Gastrocnemius medialis (tissue), 4 donors: ENCODE measurements around the gene KRTAP19-4. TPM values are rescaled to one million over a fixed set of nuclear protein-coding genes. Genes with fewer than 3 reads are reported as not detected.
"Not testable (repeated sequence)": the region's sequence is repeated elsewhere in the genome, so short reads cannot be mapped to it uniquely, and the experiment has no call there.

Source experiments
- ATAC-seq, 2 donors: fragments of 150-250 bp; one replicate each; pipeline ENCODE4 v1.9.1; 2016
- DNase-seq, 2 donors: peaks; one replicate each; pipeline ENCODE4 v3.0.0-alpha.2; 2019
- H3K27ac ChIP-seq, 4 donors: fragments of 200-600 bp; sonication (generic); 1 replicate in 1 of 4; 2 replicates in 3 of 4; pipeline ENCODE4 v1.5.1; 2016 to 2018; ENCODE audit warnings: mild to moderate bottlenecking in 2 of 4, moderate library complexity in 1 of 4
- H3K27me3 ChIP-seq, 3 donors: fragments of 200-600 bp; sonication (generic) in 2 of 3; 1 replicate in 1 of 3; 2 replicates in 2 of 3; pipeline versions ENCODE4 v1.5.1 to v1.6.0; 2016 to 2019; ENCODE audit warnings: mild to moderate bottlenecking in 1 of 3, moderate library complexity in 1 of 3
- H3K36me3 ChIP-seq, 2 donors: fragments of 200-600 bp; sonication (generic) in 1 of 2; one replicate each; pipeline ENCODE4 v1.5.1; 2017 to 2018
- H3K4me1 ChIP-seq, 2 donors: fragments of 200-600 bp; sonication (generic) in 1 of 2; one replicate each; pipeline ENCODE4 v1.5.1; 2016 to 2017; ENCODE audit warnings: mild to moderate bottlenecking in 2 of 2
- H3K4me3 ChIP-seq, 4 donors: fragments of 200-600 bp; sonication (generic) in 3 of 4; 1 replicate in 1 of 4; 2 replicates in 3 of 4; pipeline ENCODE4 v1.5.1; 2016 to 2019; ENCODE audit warnings: mild to moderate bottlenecking in 2 of 4
- H3K9me3 ChIP-seq, 3 donors: fragments of 200-600 bp; sonication (generic) in 2 of 3; 1 replicate in 1 of 3; 2 replicates in 2 of 3; pipeline ENCODE4 v1.5.1; 2016 to 2019
- CTCF ChIP-seq, 5 experiments: fragments of 450-650 bp in 3 of 5; fragments of 200-600 bp in 2 of 5; sonication (generic) in 2 of 5; IDR thresholded peaks in 4 of 5; conservative IDR thresholded peaks in 1 of 5; 1 replicate in 4 of 5; 2 replicates in 1 of 5; pipeline ENCODE4 v1.5.1; 2016 to 2019; ENCODE audit warnings: antibody characterized with exemption in 5 of 5, mild to moderate bottlenecking in 3 of 5, moderate library complexity in 3 of 5
- POLR2A ChIP-seq, 2 donors: fragments of 450-650 bp; IDR thresholded peaks; one replicate each; pipeline ENCODE4 v1.6.1; 2017; ENCODE audit warnings: antibody characterized with exemption in 2 of 2, mild to moderate bottlenecking in 2 of 2, moderate library complexity in 2 of 2
- in situ Hi-C, 4 donors: fragments of 200-750 bp; cut with MboI; loops; one replicate each; pipeline versions ENCODE4 v1.15.0 to v1.8.0; 2017; ENCODE audit warnings: low sequenced_read_pairs in 4 of 4
- intact Hi-C: fragments of 100-400 bp; cut with DNase I; formaldehyde crosslinking; loops from one replicate; pipeline ENCODE4 v1.15.1; 2023; ENCODE audit warnings: low total_unique reads
- total RNA-seq, 4 donors: library from RNA; depleted of rRNA; stranded (reverse); fragments of >200 nt; gene quantifications; one replicate each; pipeline versions ENCODE4 v1.1.0 to v1.2.3, GENCODE V29; 2016

Gene KRTAP19-4
- total RNA-seq, result not detected

GRCh38 chr21:30497065-30497464 is at the start of gene KRTAP19-4:
KRTAP19-4 (minus strand) TSS chr21:30497165; CDS start chr21:30497110, 55 bp downstream.
- Histone ChIP-seq H3K36me3 (no peaks in the 10 kb centered on the region), H3K4me3 (no peak within 1 kb of the TSS), H3K27ac (no peak within 1 kb of the TSS), H3K27me3 (no peaks in the 10 kb centered on the region), H3K9me3 (no peaks in the 10 kb centered on the region), H3K4me1 (no peaks in the 10 kb centered on the region)
- no peak for TF ChIP-seq CTCF (IDR thresholded peaks at IDR 0.05 in 4 of 5, conservative IDR thresholded peaks at IDR 0.05 in 1 of 5)
- TF ChIP-seq POLR2A (IDR thresholded peaks at IDR 0.05), result no peak
- intact Hi-C loops (no loop called here), in situ Hi-C loops (no loop called here)
- ATAC-seq, result no peak
- DNase-seq, result no peak

GRCh38 chr21:30541764-30542163 is 44.8 kb upstream of the KRTAP19-4 start, which contains the start of gene KRTAP19-6:
KRTAP19-6 (minus strand) TSS chr21:30541864; CDS start chr21:30541833, 31 bp downstream.
- TF ChIP-seq CTCF (IDR thresholded peaks at IDR 0.05 in 4 of 5, conservative IDR thresholded peaks at IDR 0.05 in 1 of 5), result no peak
- TF ChIP-seq POLR2A (IDR thresholded peaks at IDR 0.05), result no peak
- in situ Hi-C loops, result no loop called here

GRCh38 chr21:30518876-30519275 is 21.9 kb upstream of the KRTAP19-4 start:
- TF ChIP-seq POLR2A (IDR thresholded peaks at IDR 0.05) (no peak), CTCF (IDR thresholded peaks at IDR 0.05 in 4 of 5, conservative IDR thresholded peaks at IDR 0.05 in 1 of 5) (no peak)
- intact Hi-C loops (no loop called here), in situ Hi-C loops (no loop called here)
- H3K4me1 ChIP-seq, result no peaks in the 10 kb centered on the region
- H3K9me3 ChIP-seq, result no peaks in the 10 kb centered on the region
- no peak overlapping the region for H3K27ac ChIP-seq
- DNase-seq, result no peak
- H3K27me3 ChIP-seq, result no peaks in the 10 kb centered on the region
- no peaks in the 10 kb centered on the region for H3K36me3 ChIP-seq
- H3K4me3 ChIP-seq, result no peak overlapping the region
- no peak for ATAC-seq

More at GRCh38 chr21:30541764-30542163, 44.8 kb upstream of the KRTAP19-4 start, which contains the start of gene KRTAP19-6:
- H3K4me1 ChIP-seq, result no peaks in the 10 kb centered on the region
- intact Hi-C loops, result no loop called here
- no peaks in the 10 kb centered on the region for H3K9me3 ChIP-seq
- no peaks in the 10 kb centered on the region for H3K36me3 ChIP-seq
- ATAC-seq, result no peak
- H3K4me3 ChIP-seq, result no peak within 1 kb of the TSS
- no peak for DNase-seq
- H3K27ac ChIP-seq, result no peak within 1 kb of the TSS
- H3K27me3 ChIP-seq, result no peaks in the 10 kb centered on the region

GRCh38 chr21:30515681-30516080 is 18.7 kb upstream of the KRTAP19-4 start:
- no peaks in the 10 kb centered on the region for H3K27me3 ChIP-seq
- in situ Hi-C loops, result no loop called here
- no peaks in the 10 kb centered on the region for H3K36me3 ChIP-seq
- H3K9me3 ChIP-seq, result no peaks in the 10 kb centered on the region
- H3K27ac ChIP-seq, result no peak overlapping the region
- DNase-seq (no peak), ATAC-seq (no peak)
- TF ChIP-seq POLR2A (IDR thresholded peaks at IDR 0.05) (no peak), CTCF (IDR thresholded peaks at IDR 0.05 in 4 of 5, conservative IDR thresholded peaks at IDR 0.05 in 1 of 5) (no peak)
- H3K4me1 ChIP-seq, result no peaks in the 10 kb centered on the region
- intact Hi-C loops, result no loop called here
- H3K4me3 ChIP-seq, result no peak overlapping the region

GRCh38 chr21:30505621-30506205 is 8.7 kb upstream of the KRTAP19-4 start:
- H3K36me3 ChIP-seq, H3K4me3 ChIP-seq, H3K4me1 ChIP-seq, H3K27ac ChIP-seq, H3K27me3 ChIP-seq, H3K9me3 ChIP-seq, in situ Hi-C loops, intact Hi-C loops, DNase-seq, ATAC-seq: not testable (repeated sequence)
